H1 (cell line): ENCODE data around the gene NDRG4. TPM values are rescaled to one million over a fixed set of nuclear protein-coding genes. Genes with fewer than 3 reads are reported as not detected.

Experiments used
- CTCF ChIA-PET: fragments of 300-600 bp; sonication (Branson Sonifier 250); formaldehyde crosslinking; loops from one replicate; lab custom pipeline; 2021; ENCODE audit not compliant: partially characterized antibody; lab: Charles Lee
- POLR2A ChIA-PET: fragments of 300-600 bp; sonication (Branson Sonifier 250); formaldehyde crosslinking; loops from one replicate; lab custom pipeline; 2021; ENCODE audit warnings: inconsistent platforms; ENCODE audit not compliant: partially characterized antibody; lab: Charles Lee
- DNase-seq, 2 experiments: peaks; one replicate each; pipeline versions ENCODE4 v3.0.0 to v3.0.0-alpha.2; 2010 to 2022; ENCODE audit warnings: low spot score in 2 of 2, low read depth in 1 of 2, mixed read lengths in 1 of 2
- FAIRE-seq: peaks from 2 replicates; lab custom pipeline; 2011; peaks lifted over from hg19 to GRCh38; lab: Jason Lieb, UNC
- H2AFZ ChIP-seq: 2 replicates; pipeline ENCODE4 v1.8.1; 2012; ENCODE audit warnings: low read length, inconsistent platforms
- H2AK5ac ChIP-seq: 2 replicates; pipeline ENCODE4 v1.6.1; 2013; ENCODE audit warnings: low read depth, low read length
- H2BK120ac ChIP-seq: replicated peaks from 2 replicates; pipeline ENCODE3; 2013; ENCODE audit warnings: low read depth, low read length, inconsistent platforms
- H2BK12ac ChIP-seq: 2 replicates; pipeline ENCODE4 v1.6.1; 2013; ENCODE audit warnings: low read depth, low read length
- H2BK15ac ChIP-seq: 2 replicates; pipeline ENCODE4 v1.6.1; 2013; ENCODE audit warnings: low read length
- H2BK20ac ChIP-seq: 2 replicates; pipeline ENCODE4 v1.6.1; 2013; ENCODE audit warnings: low read length
- H2BK5ac ChIP-seq: 2 replicates; pipeline ENCODE4 v1.6.1; 2013; ENCODE audit warnings: low read depth, low read length
- H3K14ac ChIP-seq: 2 replicates; pipeline ENCODE4 v1.6.1; 2013; ENCODE audit warnings: inconsistent platforms; ENCODE audit not compliant: insufficient read length
- H3K18ac ChIP-seq: 2 replicates; pipeline ENCODE4 v1.6.1; 2013; ENCODE audit warnings: low read length; ENCODE audit errors: extremely low read depth
- H3K23ac ChIP-seq: 2 replicates; pipeline ENCODE4 v1.6.1; 2013; ENCODE audit warnings: inconsistent platforms; ENCODE audit not compliant: insufficient read length
- H3K23me2 ChIP-seq: 2 replicates; pipeline ENCODE4 v1.6.1; 2013; ENCODE audit warnings: low read depth, low read length
- H3K27ac ChIP-seq: 2 replicates; pipeline ENCODE4 v1.6.1; 2011; ENCODE audit warnings: low read depth, low read length, inconsistent platforms
- H3K27me3 ChIP-seq, 4 experiments: replicated peaks in 1 of 4; 1 replicate in 1 of 4; 2 replicates in 3 of 4; pipeline versions ENCODE4 v1.6.1 to v1.8.1; 2011 to 2013; ENCODE audit warnings: low read length in 3 of 4, mild to moderate bottlenecking in 3 of 4, inconsistent platforms in 2 of 4, mixed read lengths in 2 of 4, moderate library complexity in 1 of 4; ENCODE audit not compliant: control insufficient read depth in 3 of 4, insufficient read depth in 3 of 4; ENCODE audit errors: extremely low read depth in 1 of 4
- H3K36me3 ChIP-seq, 4 experiments: 2 replicates each; pipeline versions ENCODE4 v1.6.1 to v1.8.1; 2011 to 2013; ENCODE audit warnings: mild to moderate bottlenecking in 4 of 4, low read length in 3 of 4, moderate library complexity in 2 of 4, control low read depth in 1 of 4, inconsistent platforms in 1 of 4; ENCODE audit not compliant: insufficient read depth in 4 of 4, control insufficient read depth in 2 of 4
- H3K4ac ChIP-seq: replicated peaks from 2 replicates; pipeline ENCODE3; 2013; ENCODE audit warnings: low read length, low read depth, mixed read lengths, inconsistent platforms; ENCODE audit not compliant: insufficient read length
- H3K4me1 ChIP-seq, 4 experiments: replicated peaks in 1 of 4; 1 replicate in 1 of 4; 2 replicates in 3 of 4; pipeline versions ENCODE4 v1.6.1 to v1.8.1; 2011 to 2013; ENCODE audit warnings: low read length in 3 of 4, inconsistent platforms in 2 of 4, mixed read lengths in 1 of 4; ENCODE audit not compliant: insufficient read depth in 4 of 4, control insufficient read depth in 3 of 4
- H3K4me2 ChIP-seq, 2 experiments: 2 replicates each; pipeline versions ENCODE4 v1.6.1 to v1.8.1; 2011 to 2013; ENCODE audit warnings: low read depth in 2 of 2, low read length in 2 of 2, control low read depth in 1 of 2, inconsistent platforms in 1 of 2, mild to moderate bottlenecking in 1 of 2; ENCODE audit not compliant: insufficient read depth in 1 of 2
- H3K4me3 ChIP-seq, 4 experiments: fragments of 200-600, 300-600 bp in 1 of 4; sonication (generic), shearing (Covaris generic), sonication (Bioruptor Twin) in 1 of 4; 2 replicates each; pipeline versions ENCODE4 v1.5.1 to v1.8.1; 2011 to 2016; ENCODE audit warnings: low read length in 4 of 4, low read depth in 3 of 4, control low read depth in 2 of 4, inconsistent platforms in 2 of 4, mild to moderate bottlenecking in 2 of 4, mixed read lengths in 1 of 4, moderate library complexity in 1 of 4; ENCODE audit not compliant: insufficient read depth in 2 of 4; ENCODE audit errors: extremely low read depth in 1 of 4
- H3K56ac ChIP-seq: replicated peaks from 2 replicates; pipeline ENCODE3; 2013; ENCODE audit warnings: low read depth, mild to moderate bottlenecking, mixed read lengths, low read length, inconsistent platforms; ENCODE audit not compliant: insufficient read length
- H3K79me1 ChIP-seq: 2 replicates; pipeline ENCODE4 v1.6.1; 2013; ENCODE audit warnings: low read depth, low read length, control low read depth
- H3K79me2 ChIP-seq, 2 experiments: 2 replicates each; pipeline versions ENCODE4 v1.6.1 to v1.8.1; 2012 to 2013; ENCODE audit warnings: low read length in 2 of 2, mild to moderate bottlenecking in 2 of 2, inconsistent platforms in 1 of 2; ENCODE audit not compliant: insufficient read depth in 2 of 2, control insufficient read depth in 1 of 2
- H3K9ac ChIP-seq, 4 experiments: replicated peaks in 1 of 4; 1 replicate in 1 of 4; 2 replicates in 3 of 4; pipeline versions ENCODE4 v1.6.1 to v1.8.1; 2011 to 2013; ENCODE audit warnings: low read depth in 3 of 4, low read length in 3 of 4, control low read depth in 2 of 4, mild to moderate bottlenecking in 2 of 4, moderate library complexity in 2 of 4, inconsistent platforms in 1 of 4; ENCODE audit errors: extremely low read depth in 1 of 4
- H3K9me3 ChIP-seq, 2 experiments: 2 replicates each; pipeline versions ENCODE4 v1.6.1 to v1.8.1; 2012 to 2013; ENCODE audit warnings: mild to moderate bottlenecking in 2 of 2, moderate library complexity in 2 of 2, control low read depth in 1 of 2, inconsistent platforms in 1 of 2, low read depth in 1 of 2, low read length in 1 of 2, mixed read lengths in 1 of 2; ENCODE audit not compliant: insufficient read depth in 2 of 2
- H4K20me1 ChIP-seq, 2 experiments: replicated peaks in 1 of 2; 2 replicates each; pipeline versions ENCODE3 to v1.8.1; 2011 to 2013; ENCODE audit warnings: inconsistent platforms in 2 of 2, low read length in 2 of 2, mild to moderate bottlenecking in 1 of 2; ENCODE audit not compliant: insufficient read depth in 2 of 2, control insufficient read depth in 1 of 2
- H4K5ac ChIP-seq: 2 replicates; pipeline ENCODE4 v1.6.1; 2013; ENCODE audit warnings: low read length, low read depth, mixed read lengths, inconsistent platforms; ENCODE audit not compliant: insufficient read length
- H4K8ac ChIP-seq: 2 replicates; pipeline ENCODE4 v1.8.0; 2013; ENCODE audit warnings: mild to moderate bottlenecking, moderate library complexity, low read length, inconsistent platforms; ENCODE audit not compliant: insufficient read depth; ENCODE audit errors: extremely low read depth
- H4K91ac ChIP-seq: replicated peaks from 2 replicates; pipeline ENCODE3; 2013; ENCODE audit warnings: low read length, mixed read lengths, inconsistent platforms; ENCODE audit not compliant: insufficient read length
- BACH1 ChIP-seq: IDR thresholded peaks from 2 replicates; pipeline ENCODE4 v1.6.1; 2012; ENCODE audit warnings: low read length, improper control_type of control experiment
- SRF ChIP-seq: IDR thresholded peaks from 2 replicates; pipeline ENCODE4 v1.6.1; 2011; ENCODE audit warnings: mild to moderate bottlenecking, low read depth, low read length, moderate library complexity
- WGBS, 2 experiments: shearing (Covaris generic) in 1 of 2; methylation state at CpG; one replicate each; pipeline versions ENCODE4 v1.1.6 to v1.1.7; 2013 to 2015; ENCODE audit warnings: low lambda C conversion rate in 2 of 2, mixed read lengths in 2 of 2, inconsistent platforms in 1 of 2, low coverage in 1 of 2, missing lambda C conversion rate in 1 of 2; ENCODE audit not compliant: insufficient replicate concordance in 2 of 2, insufficient coverage in 1 of 2, insufficient read length in 1 of 2; ENCODE audit errors: extremely low coverage in 1 of 2, missing lambda C conversion rate in 1 of 2; 5-methylcytosine and 5-hydroxymethylcytosine counted together
- polyA plus RNA-seq, 7 experiments: library from polyadenylated mRNA; depleted of rRNA in 3 of 7; stranded (reverse) in 5 of 7; unstranded in 2 of 7; fragments of >200 nt in 5 of 7; fragments of 200-250 nt in 2 of 7; gene quantifications; 1 replicate in 5 of 7; 2 replicates in 1 of 7; 4 replicates in 1 of 7; pipeline versions ENCODE4 v1.2.1 to v1.2.3, GENCODE V29; 2011 to 2013; ENCODE audit warnings: missing spikeins in 2 of 7, mixed read lengths in 2 of 7
- total RNA-seq: library from RNA; stranded (reverse); fragmentation: NEBNext Ultra II Directional; extraction: Animal tissue kit (Norgen Biotek cat#: 25700); gene quantifications from 2 replicates; pipeline ENCODE4 v1.2.1, GENCODE V29; 2021

NDRG4 gene
- total and polyA plus RNA-seq, 2 of the 8 experiments (the other 6 are each of a cell fraction or from before 2014, with no cell fraction given), result 20.8 to 30.9 TPM

GRCh38 chr16:58461056-58461455, 38.9 kb upstream of the NDRG4 start:
- Histone ChIP-seq H3K18ac (no peak overlapping the region), H4K8ac (no peak overlapping the region), H3K36me3 (peaks cover 0 to 3% (median 0%) of the 10 kb centered on the region in 4 experiments; a peak in 1 of 8 replicates), H3K23me2 (peaks cover 20% of the 10 kb centered on the region), H3K56ac (no peak overlapping the region), H3K4ac (no peak overlapping the region), H2BK12ac (no peak overlapping the region), H3K4me1 (peaks cover 0 to 19% (median 7%) of the 10 kb centered on the region in 4 experiments; a peak in 6 of 7 replicates), H3K14ac (no peak overlapping the region), H2BK120ac (no peak overlapping the region), H2BK15ac (no peak overlapping the region), H3K9me3 (no peaks in the 10 kb centered on the region), H4K20me1 (no peaks in the 10 kb centered on the region), H2BK5ac (no peak overlapping the region), H2AK5ac (no peak overlapping the region), H2AFZ (no peak overlapping the region), H3K79me1 (no peaks in the 10 kb centered on the region), H4K5ac (no peak overlapping the region), H4K91ac (no peak overlapping the region), H3K27me3 (peaks cover 25 to 43% (median 39%) of the 10 kb centered on the region in 4 experiments), H3K23ac (no peak overlapping the region), H3K9ac (no peak overlapping the region), H3K4me2 (no peak overlapping the region), H2BK20ac (no peak overlapping the region), H3K27ac (no peak overlapping the region), H3K79me2 (no peaks in the 10 kb centered on the region), H3K4me3 (no peak overlapping the region)
- ChIA-PET CTCF (interaction anchor here (0.7 to 2.7 kb wide), 8 partner anchors 9 to 162 kb away, joined by 3 to 15 read pairs (median 4); no protein-coding TSS in a partner anchor), POLR2A (interaction anchor here (1.7 kb wide), 1 partner anchor 68 kb away, joined by 4 read pairs; the partner anchor contains the start of gene GINS3)
- 83% methylated on average over 5 of the region's 5 CpGs; no CpG with 5 or more reads in 1 of the 2 experiments for WGBS, 2 experiments
- DNase-seq (no peak), FAIRE-seq (no peak)
- no peak for TF ChIP-seq SRF
- TF ChIP-seq BACH1, result peak; percentile 67
